Activated CD4-positive, alpha-beta T cell treated with anti-CD3 and anti-CD28 coated beads, Interleukin-2, amount 50 U/mL, for 4 hours (primary cell): Measurements from ENCODE around the gene RASSF1.
A peak's percentile ranks its signal among the peaks of the same experiment; 100 is the strongest.
"Not testable (repeated sequence)": the region's sequence is repeated elsewhere in the genome, so short reads cannot be mapped to it uniquely, and the experiment has no call there.

ENCODE experiments used
- DNase-seq, 2 experiments: peaks; one replicate each; pipeline ENCODE4 v3.0.0-alpha.2; 2020

The RASSF1 gene

GRCh38 chr3:50322386-50323091, 18.1 kb downstream of the RASSF1 start, which contains the start of gene HYAL2:
TSS of gene HYAL2 (minus strand) at chr3:50322745. CDS start at chr3:50320489, 2,256 bp downstream.
- no peak for DNase-seq

GRCh38 chr3:50322115-50322385, 18.6 kb downstream of the RASSF1 start:
- DNase-seq: no peak

GRCh38 chr3:50321336-50322114, 19.1 kb downstream of the RASSF1 start:
- DNase-seq: peak; percentile 75

GRCh38 chr3:50320853-50321335, 19.7 kb downstream of the RASSF1 start:
- peak; percentile 44 to 58 for DNase-seq

- DNase-seq: no peak
Observed at GRCh38 chr3:50319894-50320625, 20.6 kb downstream of the RASSF1 start.

GRCh38 chr3:50319181-50319893, 21.3 kb downstream of the RASSF1 start:
- DNase-seq: no peak

GRCh38 chr3:50318615-50319014, 22.0 kb downstream of the RASSF1 start:
- DNase-seq: no peak

- no peak for DNase-seq
Observed at GRCh38 chr3:50318163-50318562, 22.5 kb downstream of the RASSF1 start.

GRCh38 chr3:50317300-50317699, 23.3 kb downstream of the RASSF1 start:
- DNase-seq: no peak

- peak; percentile 73 to 74 for DNase-seq
Observed at GRCh38 chr3:50316657-50317242, 23.9 kb downstream of the RASSF1 start.

- DNase-seq: no peak
Observed at GRCh38 chr3:50314816-50315215, 25.8 kb downstream of the RASSF1 start.

GRCh38 chr3:50314342-50314741, 26.3 kb downstream of the RASSF1 start:
- DNase-seq: no peak

GRCh38 chr3:50312041-50312440, 28.6 kb downstream of the RASSF1 start:
- not testable (repeated sequence) for DNase-seq

GRCh38 chr3:50304601-50305000, 36.0 kb downstream of the RASSF1 start:
- no peak for DNase-seq

- DNase-seq: no peak
Observed at GRCh38 chr3:50303013-50303815, 37.4 kb downstream of the RASSF1 start, which contains the start of gene HYAL1. TSS of gene HYAL1 (minus strand) at chr3:50303574. CDS start at chr3:50302956, 618 bp downstream.

- no peak for DNase-seq
Observed at GRCh38 chr3:50302095-50303012, 38.3 kb downstream of the RASSF1 start.

GRCh38 chr3:50300681-50301254, 39.9 kb downstream of the RASSF1 start:
- DNase-seq: no peak

GRCh38 chr3:50299929-50300680, 40.5 kb downstream of the RASSF1 start:
- no peak for DNase-seq

- no peak for DNase-seq
Observed at GRCh38 chr3:50299638-50299928, 41.1 kb downstream of the RASSF1 start.
